ENCODE data around the gene RANBP2. TPM values are rescaled to one million over a fixed set of nuclear protein-coding genes. Genes with fewer than 3 reads are reported as not detected.

Gene RANBP2
- total and polyA plus RNA-seq, 9 of the 15 experiments (the other 6 are each of a cell fraction or from before 2014, with no cell fraction given) = 11.7 to 97.4 (median 48.1) TPM

- BruUV-seq (replicated peaks) = no TSS peak
- 0 out of 5 replicates have a peak, but pooled peaks cover 0 to 5% of the 10 kb centered on the region in 2 experiments for H3K4me1 ChIP-seq (replicated peaks in 1 of 2; ENCODE audit: control insufficient read depth in 2 of 2, insufficient read depth in 2 of 2, low read length in 2 of 2)
- intact Hi-C loops (cut with micrococcal nuclease) (no loop called here), in situ Hi-C loops (cut with MboI) (no loop called here)
- no peak overlapping the region for H2AFZ ChIP-seq (ENCODE audit: low read depth, low read length)
- ATAC-seq = no peak
- peaks cover 51% of the 10 kb centered on the region for H3K36me3 ChIP-seq (ENCODE audit: control insufficient read depth, insufficient read depth, low read length)
- H3K27ac ChIP-seq (ENCODE audit: extremely low read depth, low read depth, low read length) = no peak overlapping the region
- no peaks in the 10 kb centered on the region for H4K20me1 ChIP-seq (replicated peaks; ENCODE audit: control insufficient read depth, insufficient read depth, low read length)
- no peak for FAIRE-seq
- no peaks in the 10 kb centered on the region for H3K9me1 ChIP-seq (ENCODE audit: control insufficient read depth, insufficient read depth, low read length)
- DNase-seq (ENCODE audit: extremely low read depth in 1 of 4, low spot score in 3 of 4) = no peak
- H3K9me3 ChIP-seq (replicated peaks; ENCODE audit: control insufficient read depth, insufficient read depth, low read depth, low read length) = 0 out of 2 replicates have a peak, but pooled peaks cover 4% of the 10 kb centered on the region
- CTCF ChIA-PET (ENCODE audit: low intra/inter-chr PET ratio) = no interaction called here
- no peaks in the 10 kb centered on the region for H3K27me3 ChIP-seq (ENCODE audit: control insufficient read depth in 2 of 2, insufficient read depth in 2 of 2, low read length in 2 of 2)
- no peaks in the 10 kb centered on the region for H3K79me2 ChIP-seq (ENCODE audit: control insufficient read depth, insufficient read depth, low read length)
- 79% methylated on average over 2 of the region's 2 CpGs for WGBS (ENCODE audit: insufficient coverage, low coverage, missing lambda C conversion rate)
- H3K4me2 ChIP-seq (ENCODE audit: insufficient read depth, low read length) = no peak overlapping the region
- H3K4me3 ChIP-seq = no peak overlapping the region
- POLR2A ChIA-PET = no interaction called here
- TF ChIP-seq ARID1B (IDR thresholded peaks at IDR 0.05) (no peak), ZNF384 (IDR thresholded peaks at IDR 0.05; ENCODE audit: low read depth, low read length) (0 out of 2 replicates have a peak, but pooled peaks have one; percentile 29), MIER1 (IDR thresholded peaks at IDR 0.05; ENCODE audit: low read depth) (no peak)
- no peak overlapping the region for H3K9ac ChIP-seq (ENCODE audit: insufficient read depth in 1 of 2, low read depth in 2 of 2, low read length in 2 of 2)
Observed at GRCh38 chr2:108820482-108820881, 101.2 kb downstream of the RANBP2 start.

GRCh38 chr2:108823286-108823685, 104.0 kb downstream of the RANBP2 start:
- no TSS peak for BruUV-seq (replicated peaks)
- Histone ChIP-seq H3K4me1 (replicated peaks in 1 of 2; ENCODE audit: control insufficient read depth in 2 of 2, insufficient read depth in 2 of 2, low read length in 2 of 2) (0 out of 5 replicates have a peak, but pooled peaks cover 0 to 5% of the 10 kb centered on the region in 2 experiments), H3K9ac (ENCODE audit: insufficient read depth in 1 of 2, low read depth in 2 of 2, low read length in 2 of 2) (no peak overlapping the region), H3K4me3 (no peak overlapping the region), H3K27me3 (ENCODE audit: control insufficient read depth in 2 of 2, insufficient read depth in 2 of 2, low read length in 2 of 2) (no peaks in the 10 kb centered on the region), H4K20me1 (replicated peaks; ENCODE audit: control insufficient read depth, insufficient read depth, low read length) (no peaks in the 10 kb centered on the region), H3K27ac (ENCODE audit: extremely low read depth, low read depth, low read length) (no peak overlapping the region), H3K9me3 (replicated peaks; ENCODE audit: control insufficient read depth, insufficient read depth, low read depth, low read length) (0 out of 2 replicates have a peak, but pooled peaks cover 4% of the 10 kb centered on the region), H2AFZ (ENCODE audit: low read depth, low read length) (no peak overlapping the region), H3K79me2 (ENCODE audit: control insufficient read depth, insufficient read depth, low read length) (no peaks in the 10 kb centered on the region), H3K9me1 (ENCODE audit: control insufficient read depth, insufficient read depth, low read length) (no peaks in the 10 kb centered on the region), H3K36me3 (ENCODE audit: control insufficient read depth, insufficient read depth, low read length) (peaks cover 30% of the 10 kb centered on the region; the same call in 1 of the 3 replicates), H3K4me2 (ENCODE audit: insufficient read depth, low read length) (no peak overlapping the region)
- intact Hi-C loops (cut with micrococcal nuclease) = no loop called here
- TF ChIP-seq CEBPG (CRISPR knock-in tag; IDR thresholded peaks at IDR 0.05) (no peak), CEBPG (tag; conservative IDR thresholded peaks at IDR 0.05 in 1 of 2, IDR thresholded peaks at IDR 0.05 in 1 of 2) (0 out of 4 replicates have a peak, but pooled peaks of 1 of the 2 experiments have one; percentile 32), YY1 (IDR thresholded peaks at IDR 0.05; ENCODE audit: borderline replicate concordance in 1 of 3, control insufficient read depth in 1 of 3, extremely low read depth in 1 of 3, insufficient read depth in 3 of 3, insufficient read length in 1 of 3, insufficient replicate concordance in 2 of 3, low read depth in 1 of 3, low read length in 2 of 3) (no peak)
- DNase-seq (ENCODE audit: extremely low read depth in 1 of 4, low spot score in 3 of 4) (no peak), ATAC-seq (peak; percentile 47), FAIRE-seq (peak; percentile 62)
- WGBS (ENCODE audit: insufficient coverage, low coverage, missing lambda C conversion rate) = 93% methylated on average over 1 of the region's 1 CpG
- POLR2A ChIA-PET = no interaction called here
- CTCF ChIA-PET (ENCODE audit: low intra/inter-chr PET ratio) = no interaction called here
- in situ Hi-C loops (cut with MboI) = no loop called here
